Measurements from ENCODE around the gene TSHZ2.

TSHZ2 gene

DNA sequence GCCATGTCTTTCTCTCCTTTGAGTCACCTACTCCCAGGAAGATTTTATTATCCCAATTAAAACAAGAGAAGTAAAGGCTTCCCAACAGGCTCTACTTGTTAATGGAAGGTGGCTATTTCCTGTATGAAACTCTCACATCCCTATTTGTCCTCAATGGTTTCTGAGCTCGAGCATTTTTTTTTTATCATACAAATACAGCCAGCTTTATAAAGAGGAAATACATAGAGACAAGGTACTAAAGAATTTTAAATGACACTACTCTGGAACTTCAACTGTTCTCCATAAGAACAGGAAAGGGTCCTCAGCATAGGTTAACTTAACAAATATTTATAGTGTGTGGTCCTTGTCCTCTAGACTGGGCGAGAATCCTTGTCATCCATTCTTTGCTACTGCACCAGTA lies 41.0 kb downstream of the TSHZ2 start:
- no peak overlapping the region for H2AFZ ChIP-seq (ENCODE audit: low read depth)
- no peak overlapping the region for H3K4me2 ChIP-seq
- H3K27ac ChIP-seq = no peak overlapping the region
- no peaks in the 10 kb centered on the region for H3K36me3 ChIP-seq (ENCODE audit: insufficient read depth)
- H3K9ac ChIP-seq = no peak overlapping the region
- no peak overlapping the region for H3K4me3 ChIP-seq (IDR thresholded peaks at IDR 0.05; ENCODE audit: insufficient read depth, low read depth, low read length)
- H4K20me1 ChIP-seq (ENCODE audit: insufficient read depth) = no peaks in the 10 kb centered on the region
- peaks cover 12% of the 10 kb centered on the region for H3K4me1 ChIP-seq (ENCODE audit: low read depth, poor library complexity, severe bottlenecking)
- no peaks in the 10 kb centered on the region for H3K27me3 ChIP-seq (ENCODE audit: insufficient read depth, low read depth)
- TF ChIP-seq, protein P1, sequence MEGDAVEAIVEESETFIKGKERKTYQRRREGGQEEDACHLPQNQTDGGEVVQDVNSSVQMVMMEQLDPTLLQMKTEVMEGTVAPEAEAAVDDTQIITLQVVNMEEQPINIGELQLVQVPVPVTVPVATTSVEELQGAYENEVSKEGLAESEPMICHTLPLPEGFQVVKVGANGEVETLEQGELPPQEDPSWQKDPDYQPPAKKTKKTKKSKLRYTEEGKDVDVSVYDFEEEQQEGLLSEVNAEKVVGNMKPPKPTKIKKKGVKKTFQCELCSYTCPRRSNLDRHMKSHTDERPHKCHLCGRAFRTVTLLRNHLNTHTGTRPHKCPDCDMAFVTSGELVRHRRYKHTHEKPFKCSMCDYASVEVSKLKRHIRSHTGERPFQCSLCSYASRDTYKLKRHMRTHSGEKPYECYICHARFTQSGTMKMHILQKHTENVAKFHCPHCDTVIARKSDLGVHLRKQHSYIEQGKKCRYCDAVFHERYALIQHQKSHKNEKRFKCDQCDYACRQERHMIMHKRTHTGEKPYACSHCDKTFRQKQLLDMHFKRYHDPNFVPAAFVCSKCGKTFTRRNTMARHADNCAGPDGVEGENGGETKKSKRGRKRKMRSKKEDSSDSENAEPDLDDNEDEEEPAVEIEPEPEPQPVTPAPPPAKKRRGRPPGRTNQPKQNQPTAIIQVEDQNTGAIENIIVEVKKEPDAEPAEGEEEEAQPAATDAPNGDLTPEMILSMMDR (conservative IDR thresholded peaks at IDR 0.05; ENCODE audit: low read depth, low read length) = no peak
- no peaks in the 10 kb centered on the region for H3K79me2 ChIP-seq (ENCODE audit: insufficient read depth, low read depth)

DNA sequence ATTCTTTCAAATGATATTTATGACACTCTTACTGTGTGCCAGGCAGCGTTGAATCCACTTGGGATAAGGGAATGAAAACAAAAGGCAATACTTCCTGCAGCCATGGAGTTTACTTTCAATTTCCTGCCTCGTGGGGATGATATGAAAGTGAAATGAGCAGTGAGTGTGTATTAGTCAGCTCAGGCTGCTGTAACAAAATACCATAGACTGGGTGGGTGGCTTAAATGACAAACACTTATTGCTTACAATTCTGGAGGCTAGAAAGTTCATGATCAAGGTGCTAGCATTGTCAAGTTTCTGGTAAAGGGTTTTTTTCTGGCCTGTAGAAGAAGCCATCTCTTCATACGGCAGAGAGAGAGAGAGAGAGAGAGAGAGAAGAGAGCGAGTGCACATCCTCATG lies 41.7 kb downstream of the TSHZ2 start:
- H3K4me3 ChIP-seq (IDR thresholded peaks at IDR 0.05; ENCODE audit: insufficient read depth, low read depth, low read length) = no peak overlapping the region

DNA sequence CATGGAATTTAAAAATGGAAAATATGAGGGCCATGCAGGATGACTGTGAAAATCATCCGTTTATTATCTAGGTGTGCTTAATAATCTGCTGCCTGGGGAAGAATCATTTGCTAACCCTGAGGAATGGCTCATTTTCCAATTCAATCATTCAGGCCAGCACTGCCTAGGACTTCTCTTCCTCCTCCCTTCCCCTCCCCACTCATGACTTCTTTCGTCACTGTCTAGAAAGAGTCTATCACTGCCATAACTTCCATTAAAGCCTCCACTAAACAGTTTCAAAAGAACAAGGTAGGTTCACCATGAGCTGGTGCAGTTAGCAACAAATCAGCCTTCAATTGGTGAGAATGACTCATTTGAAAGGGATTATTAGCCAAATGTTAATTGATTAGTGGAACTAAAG lies 43.9 kb downstream of the TSHZ2 start:
- TF ChIP-seq, protein P1 (conservative IDR thresholded peaks at IDR 0.05; ENCODE audit: low read depth, low read length) = no peak

More for the DNA sequence above, 41.7 kb downstream of the TSHZ2 start:
- H3K36me3 ChIP-seq (ENCODE audit: insufficient read depth) = no peaks in the 10 kb centered on the region
- no peaks in the 10 kb centered on the region for H3K79me2 ChIP-seq (ENCODE audit: insufficient read depth, low read depth)
- no peaks in the 10 kb centered on the region for H3K27me3 ChIP-seq (ENCODE audit: insufficient read depth, low read depth)
- no peak overlapping the region for H3K4me2 ChIP-seq
- H4K20me1 ChIP-seq (ENCODE audit: insufficient read depth) = no peaks in the 10 kb centered on the region
- no peak overlapping the region for H2AFZ ChIP-seq (ENCODE audit: low read depth)
- no peak overlapping the region for H3K9ac ChIP-seq
- H3K27ac ChIP-seq = no peak overlapping the region
- TF ChIP-seq, protein P1 (conservative IDR thresholded peaks at IDR 0.05; ENCODE audit: low read depth, low read length) = no peak
- H3K4me1 ChIP-seq (ENCODE audit: low read depth, poor library complexity, severe bottlenecking) = peaks cover 12% of the 10 kb centered on the region

DNA sequence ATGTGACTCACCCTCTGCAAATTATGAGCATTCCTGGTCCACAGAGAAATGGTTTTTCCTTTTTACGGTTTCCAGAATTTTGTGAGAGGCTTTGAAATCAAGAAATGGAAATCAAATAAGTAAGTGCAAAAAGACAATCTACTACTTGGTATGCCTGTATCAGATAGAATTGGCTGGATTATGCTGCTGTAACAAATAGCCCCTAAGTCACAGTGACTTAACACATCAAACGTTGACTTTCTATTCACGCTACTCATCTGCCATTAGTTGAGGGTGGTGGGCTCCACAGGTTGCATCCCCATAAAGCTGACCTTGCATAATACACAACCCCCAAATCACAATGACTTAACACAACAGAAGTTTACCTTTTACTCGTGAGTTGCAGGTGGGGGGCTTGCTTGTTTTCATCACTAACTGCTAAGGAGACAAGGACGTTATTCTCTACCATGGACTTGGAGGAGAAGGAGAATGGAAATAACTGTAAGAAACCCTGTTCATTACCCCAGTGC lies 44.4 kb downstream of the TSHZ2 start:
- Histone ChIP-seq H3K36me3 (ENCODE audit: insufficient read depth) (no peaks in the 10 kb centered on the region), H2AFZ (ENCODE audit: low read depth) (no peak overlapping the region), H3K27me3 (ENCODE audit: insufficient read depth, low read depth) (no peaks in the 10 kb centered on the region), H3K79me2 (ENCODE audit: insufficient read depth, low read depth) (no peaks in the 10 kb centered on the region), H3K9ac (no peak overlapping the region), H3K4me1 (ENCODE audit: low read depth, poor library complexity, severe bottlenecking) (no peaks in the 10 kb centered on the region), H4K20me1 (ENCODE audit: insufficient read depth) (no peaks in the 10 kb centered on the region), H3K27ac (no peak overlapping the region), H3K4me3 (IDR thresholded peaks at IDR 0.05; ENCODE audit: insufficient read depth, low read depth, low read length) (no peak overlapping the region), H3K4me2 (no peak overlapping the region)
- TF ChIP-seq, protein P1 (conservative IDR thresholded peaks at IDR 0.05; ENCODE audit: low read depth, low read length) = no peak

More for the DNA sequence above, 43.9 kb downstream of the TSHZ2 start:
- Histone ChIP-seq H3K4me1 (ENCODE audit: low read depth, poor library complexity, severe bottlenecking) (no peaks in the 10 kb centered on the region), H3K4me3 (IDR thresholded peaks at IDR 0.05; ENCODE audit: insufficient read depth, low read depth, low read length) (no peak overlapping the region), H3K9ac (no peak overlapping the region), H3K27ac (no peak overlapping the region), H3K27me3 (ENCODE audit: insufficient read depth, low read depth) (no peaks in the 10 kb centered on the region), H3K79me2 (ENCODE audit: insufficient read depth, low read depth) (no peaks in the 10 kb centered on the region), H4K20me1 (ENCODE audit: insufficient read depth) (no peaks in the 10 kb centered on the region), H3K36me3 (ENCODE audit: insufficient read depth) (no peaks in the 10 kb centered on the region), H3K4me2 (no peak overlapping the region), H2AFZ (ENCODE audit: low read depth) (no peak overlapping the region)
